HepG2 (cell line): ENCODE measurements around the gene MXI1. TPM values are rescaled to one million over a fixed set of nuclear protein-coding genes. Genes with fewer than 3 reads are reported as not detected.

Source experiments
- ATAC-seq: fragments of 200-7000 bp; cut with Tn5 transposase; 3 replicates; pipeline ENCODE4 v1.9.1; 2020; ENCODE audit warnings: mild to moderate bottlenecking, moderate library complexity
- BruUV-seq: library from RNA; stranded (reverse); fragments of 400-500 nt; replicated peaks from 2 replicates; lab custom pipeline; 2021; lab: Mats Ljungman, UMichigan
- CTCF ChIA-PET: fragments of 300-600 bp; formaldehyde crosslinking; extraction: SDS; loops from one replicate; lab custom pipeline; 2021; ENCODE audit warnings: low total read pairs, inconsistent platforms, low intra/inter-chr PET ratio; lab: Yijun Ruan, JAX
- POLR2A ChIA-PET: fragments of 350-600 bp; sonication (Branson Sonifier 250); formaldehyde crosslinking; loops from one replicate; lab custom pipeline; 2020; ENCODE audit warnings: antibody characterized with exemption, inconsistent platforms; lab: Yijun Ruan, JAX
- DNase-seq: peaks from one replicate; pipeline ENCODE4 v3.0.0-alpha.2; 2015; ENCODE audit warnings: low spot score
- FAIRE-seq: peaks from 3 replicates; lab custom pipeline; 2011; peaks lifted over from hg19 to GRCh38; lab: Jason Lieb, UNC
- H2AFZ ChIP-seq: one replicate; pipeline ENCODE4 v1.6.1; 2011; ENCODE audit warnings: low read length, inconsistent platforms
- H3K27ac ChIP-seq: fragments of 300-600 bp; 3 replicates; pipeline ENCODE4 v1.8.0; 2011; ENCODE audit warnings: mixed run types, mild to moderate bottlenecking, mixed read lengths, low read length, inconsistent platforms; ENCODE audit not compliant: insufficient read depth; ENCODE audit errors: extremely low read length
- H3K27me3 ChIP-seq, 2 experiments: fragments of 200-600 bp in 1 of 2; 2 replicates in 1 of 2; 3 replicates in 1 of 2; pipeline versions ENCODE4 v1.6.0 to v1.8.0; 2011; ENCODE audit warnings: low read length in 2 of 2, mild to moderate bottlenecking in 2 of 2, moderate library complexity in 2 of 2, inconsistent platforms in 1 of 2; ENCODE audit not compliant: insufficient read depth in 2 of 2, control insufficient read depth in 1 of 2
- H3K36me3 ChIP-seq, 2 experiments: fragments of 200-600 bp in 1 of 2; replicated peaks in 1 of 2; 2 replicates in 1 of 2; 3 replicates in 1 of 2; pipeline versions ENCODE4 v1.5.1 to v1.8.0; 2011; ENCODE audit warnings: low read length in 2 of 2, inconsistent platforms in 1 of 2; ENCODE audit not compliant: insufficient read depth in 2 of 2, control insufficient read depth in 1 of 2
- H3K4me1 ChIP-seq: 2 replicates; pipeline ENCODE4 v1.5.1; 2012; ENCODE audit warnings: low read length, inconsistent platforms; ENCODE audit not compliant: insufficient read depth
- H3K4me2 ChIP-seq: 2 replicates; pipeline ENCODE4 v1.6.0; 2011; ENCODE audit warnings: low read depth, low read length, inconsistent platforms
- H3K4me3 ChIP-seq, 3 experiments: fragments of 200-600 bp in 1 of 3; sonication (generic), shearing (Covaris generic) in 1 of 3; replicated peaks in 1 of 3; 2 replicates each; pipeline ENCODE4 v1.5.1; 2011 to 2016; ENCODE audit warnings: low read length in 3 of 3, inconsistent platforms in 2 of 3, low read depth in 2 of 3, mild to moderate bottlenecking in 2 of 3, control low read depth in 1 of 3, mixed read lengths in 1 of 3; ENCODE audit not compliant: insufficient read depth in 1 of 3
- H3K79me2 ChIP-seq: one replicate; pipeline ENCODE4 v1.6.1; 2011; ENCODE audit warnings: low read length, inconsistent platforms; ENCODE audit not compliant: insufficient read depth
- H3K9ac ChIP-seq: 2 replicates; pipeline ENCODE4 v1.6.0; 2011; ENCODE audit warnings: mild to moderate bottlenecking, low read depth, low read length, inconsistent platforms; ENCODE audit not compliant: insufficient read depth
- H3K9me3 ChIP-seq: 2 replicates; pipeline ENCODE4 v1.5.1; 2012; ENCODE audit warnings: mild to moderate bottlenecking, low read length
- H4K20me1 ChIP-seq: 2 replicates; pipeline ENCODE4 v1.6.0; 2011; ENCODE audit warnings: inconsistent platforms, mild to moderate bottlenecking, low read length, moderate library complexity; ENCODE audit not compliant: insufficient read depth
- KLF9 ChIP-seq: IDR thresholded peaks from 2 replicates; pipeline ENCODE4 v1.6.1; 2016; ENCODE audit warnings: low read depth
- PHF5A ChIP-seq: IDR thresholded peaks from one replicate; pipeline ENCODE4 v1.6.1; 2018; ENCODE audit warnings: low read depth, missing genetic modification reagents; ENCODE audit not compliant: unreplicated experiment
- RBM22 ChIP-seq: fragments of 200-400 bp; formaldehyde crosslinking; optimal IDR thresholded peaks from 2 replicates; pipeline ENCODE3; 2017; ENCODE audit warnings: mild to moderate bottlenecking, low read length, moderate library complexity
- YEATS4 ChIP-seq: sonication (generic); formaldehyde crosslinking; IDR thresholded peaks from 2 replicates; pipeline ENCODE4 v1.4.0; 2020; ENCODE audit warnings: missing genetic modification reagents, borderline replicate concordance
- ZMYM3 ChIP-seq: sonication (generic); formaldehyde crosslinking; IDR thresholded peaks from 2 replicates; pipeline ENCODE4 v1.5.1; 2020; ENCODE audit warnings: mild to moderate bottlenecking, missing genetic modification reagents
- ZNF383 ChIP-seq: sonication (generic); formaldehyde crosslinking; IDR thresholded peaks from 2 replicates; pipeline ENCODE4 v1.4.0; 2020; ENCODE audit warnings: missing genetic modification reagents, mild to moderate bottlenecking, borderline replicate concordance
- ZNF713 ChIP-seq: sonication (generic); formaldehyde crosslinking; IDR thresholded peaks from 2 replicates; pipeline ENCODE4 v1.4.0; 2020; ENCODE audit warnings: mild to moderate bottlenecking, missing genetic modification reagents
- ZNF780A ChIP-seq: sonication (generic); formaldehyde crosslinking; IDR thresholded peaks from 2 replicates; pipeline ENCODE4 v1.8.0; 2022; ENCODE audit warnings: mild to moderate bottlenecking, missing genetic modification reagents, moderate library complexity
- WGBS: methylation state at CpG from one replicate; pipeline ENCODE4 v1.1.6; 2017; ENCODE audit warnings: low lambda C conversion rate; 5-methylcytosine and 5-hydroxymethylcytosine counted together
- in situ Hi-C: cut with HindIII; loops from 2 replicates; pipeline ENCODE4 v1.10.0; 2017; ENCODE audit warnings: low pct_unique_long_range_greater_than_20kb; ENCODE audit not compliant: extremely low pct_ligation_motif_present
- intact Hi-C: fragments of 100-400 bp; cut with micrococcal nuclease; formaldehyde crosslinking; loops from one replicate; pipeline ENCODE4 v1.10.0; 2022; ENCODE audit not compliant: unreplicated experiment
- polyA plus RNA-seq, 8 experiments: library from polyadenylated mRNA; depleted of rRNA in 3 of 8; stranded (reverse) in 7 of 8; unstranded in 1 of 8; fragments of >200 nt; fragmentation: Illumina TruSeq in 4 of 8; extraction: Trizol in 4 of 8; gene quantifications; 2 replicates each; pipeline versions ENCODE4 v1.2.1 to v1.2.3, GENCODE V29; 2011 to 2016; ENCODE audit warnings: low read depth in 4 of 8, missing spikeins in 1 of 8, mixed read lengths in 1 of 8; ENCODE audit not compliant: insufficient read depth in 1 of 8
- total RNA-seq, 5 experiments: library from RNA; depleted of rRNA; stranded (reverse); fragments of >200 nt; fragmentation: Illumina TruSeq; extraction: Trizol; gene quantifications; 2 replicates each; pipeline ENCODE4 v1.2.3, GENCODE V29; 2016; ENCODE audit warnings: low read depth in 1 of 5
- TF ChIP-seq, protein P1 (sequence below): sonication (generic); formaldehyde crosslinking; conservative IDR thresholded peaks from 2 replicates; pipeline ENCODE4 v1.8.0; 2022; ENCODE audit warnings: mild to moderate bottlenecking, moderate library complexity, missing genetic modification reagents
- TF ChIP-seq, protein P2 (sequence below): sonication (generic); formaldehyde crosslinking; IDR thresholded peaks from 2 replicates; pipeline ENCODE4 v1.9.0; 2021; ENCODE audit warnings: missing genetic modification reagents, mild to moderate bottlenecking, borderline replicate concordance

Gene MXI1
- total and polyA plus RNA-seq, 2 of the 13 experiments (the other 11 are each of a cell fraction or from before 2014, with no cell fraction given), result 6.6 to 22.0 TPM

GRCh38 chr10:110335314-110336064, 128.1 kb downstream of the MXI1 start:
- DNase-seq, result no peak
- Histone ChIP-seq H3K4me2 (no peak overlapping the region), H4K20me1 (no peaks in the 10 kb centered on the region), H3K4me1 (no peaks in the 10 kb centered on the region), H3K9ac (no peak overlapping the region), H3K4me3 (no peak overlapping the region), H2AFZ (no peak overlapping the region), H3K27ac (no peak overlapping the region), H3K27me3 (peaks cover 0 to 12% of the 10 kb centered on the region in 2 experiments; a peak in 3 of 5 replicates), H3K79me2 (no peaks in the 10 kb centered on the region), H3K9me3 (no peaks in the 10 kb centered on the region), H3K36me3 (no peaks in the 10 kb centered on the region)
- in situ Hi-C loops (no loop called here), intact Hi-C loops (no loop called here)
- POLR2A ChIA-PET, result no interaction called here
- TF ChIP-seq, protein P1, sequence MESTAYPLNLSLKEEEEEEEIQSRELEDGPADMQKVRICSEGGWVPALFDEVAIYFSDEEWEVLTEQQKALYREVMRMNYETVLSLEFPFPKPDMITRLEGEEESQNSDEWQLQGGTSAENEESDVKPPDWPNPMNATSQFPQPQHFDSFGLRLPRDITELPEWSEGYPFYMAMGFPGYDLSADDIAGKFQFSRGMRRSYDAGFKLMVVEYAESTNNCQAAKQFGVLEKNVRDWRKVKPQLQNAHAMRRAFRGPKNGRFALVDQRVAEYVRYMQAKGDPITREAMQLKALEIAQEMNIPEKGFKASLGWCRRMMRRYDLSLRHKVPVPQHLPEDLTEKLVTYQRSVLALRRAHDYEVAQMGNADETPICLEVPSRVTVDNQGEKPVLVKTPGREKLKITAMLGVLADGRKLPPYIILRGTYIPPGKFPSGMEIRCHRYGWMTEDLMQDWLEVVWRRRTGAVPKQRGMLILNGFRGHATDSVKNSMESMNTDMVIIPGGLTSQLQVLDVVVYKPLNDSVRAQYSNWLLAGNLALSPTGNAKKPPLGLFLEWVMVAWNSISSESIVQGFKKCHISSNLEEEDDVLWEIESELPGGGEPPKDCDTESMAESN (CRISPR knock-in tag), result no peak
- TF ChIP-seq PHF5A (CRISPR knock-in tag) (no peak), ZMYM3 (CRISPR knock-in tag) (no peak), RBM22 (no peak), ZNF383 (no peak), ZNF780A (CRISPR knock-in tag) (no peak), ZNF713 (CRISPR knock-in tag) (no peak), YEATS4 (no peak), KLF9 (no peak)
- TF ChIP-seq, protein P2, sequence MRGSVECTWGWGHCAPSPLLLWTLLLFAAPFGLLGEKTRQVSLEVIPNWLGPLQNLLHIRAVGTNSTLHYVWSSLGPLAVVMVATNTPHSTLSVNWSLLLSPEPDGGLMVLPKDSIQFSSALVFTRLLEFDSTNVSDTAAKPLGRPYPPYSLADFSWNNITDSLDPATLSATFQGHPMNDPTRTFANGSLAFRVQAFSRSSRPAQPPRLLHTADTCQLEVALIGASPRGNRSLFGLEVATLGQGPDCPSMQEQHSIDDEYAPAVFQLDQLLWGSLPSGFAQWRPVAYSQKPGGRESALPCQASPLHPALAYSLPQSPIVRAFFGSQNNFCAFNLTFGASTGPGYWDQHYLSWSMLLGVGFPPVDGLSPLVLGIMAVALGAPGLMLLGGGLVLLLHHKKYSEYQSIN (CRISPR knock-in tag), result no peak
- no TSS peak for BruUV-seq
- FAIRE-seq, result no peak
- CTCF ChIA-PET, result no interaction called here
- 18% methylated on average over 7 of the region's 7 CpGs for WGBS
- no peak for ATAC-seq
